ENCODE measurements around the gene TMEM131. TPM values are rescaled to one million over a fixed set of nuclear protein-coding genes. Genes with fewer than 3 reads are reported as not detected.
"Not testable (repeated sequence)": the region's sequence is repeated elsewhere in the genome, so short reads cannot be mapped to it uniquely, and the experiment has no call there.

Gene TMEM131
- total RNA-seq, 4 donors from 2014 or later: 24.1 to 44.6 (median 34.4) TPM

DNA sequence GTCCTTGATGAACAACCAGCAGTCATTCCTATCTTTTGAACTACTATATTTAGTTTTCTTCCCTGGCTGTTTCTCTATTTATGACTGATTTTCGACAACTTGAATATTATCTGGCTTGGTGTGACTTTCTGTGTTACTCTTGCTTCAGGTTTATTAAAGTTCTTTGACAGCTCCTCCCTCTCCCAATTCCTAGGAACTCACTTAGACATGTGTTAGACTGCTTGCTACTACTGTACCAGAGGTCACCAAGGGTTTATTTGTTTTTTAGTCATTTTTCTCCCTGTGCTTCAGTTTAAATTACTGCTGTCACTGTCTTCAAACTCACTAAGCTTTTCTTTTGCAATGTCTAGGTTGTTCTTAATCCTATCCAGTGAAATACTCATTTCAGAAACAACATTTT, 90.5 kb downstream of the TMEM131 start:
- TF ChIP-seq, protein P1, sequence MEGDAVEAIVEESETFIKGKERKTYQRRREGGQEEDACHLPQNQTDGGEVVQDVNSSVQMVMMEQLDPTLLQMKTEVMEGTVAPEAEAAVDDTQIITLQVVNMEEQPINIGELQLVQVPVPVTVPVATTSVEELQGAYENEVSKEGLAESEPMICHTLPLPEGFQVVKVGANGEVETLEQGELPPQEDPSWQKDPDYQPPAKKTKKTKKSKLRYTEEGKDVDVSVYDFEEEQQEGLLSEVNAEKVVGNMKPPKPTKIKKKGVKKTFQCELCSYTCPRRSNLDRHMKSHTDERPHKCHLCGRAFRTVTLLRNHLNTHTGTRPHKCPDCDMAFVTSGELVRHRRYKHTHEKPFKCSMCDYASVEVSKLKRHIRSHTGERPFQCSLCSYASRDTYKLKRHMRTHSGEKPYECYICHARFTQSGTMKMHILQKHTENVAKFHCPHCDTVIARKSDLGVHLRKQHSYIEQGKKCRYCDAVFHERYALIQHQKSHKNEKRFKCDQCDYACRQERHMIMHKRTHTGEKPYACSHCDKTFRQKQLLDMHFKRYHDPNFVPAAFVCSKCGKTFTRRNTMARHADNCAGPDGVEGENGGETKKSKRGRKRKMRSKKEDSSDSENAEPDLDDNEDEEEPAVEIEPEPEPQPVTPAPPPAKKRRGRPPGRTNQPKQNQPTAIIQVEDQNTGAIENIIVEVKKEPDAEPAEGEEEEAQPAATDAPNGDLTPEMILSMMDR (IDR thresholded peaks at IDR 0.05): no peak
- no peak for ATAC-seq (ENCODE audit: low FRiP score)
- no peak for DNase-seq (ENCODE audit: low spot score)

DNA sequence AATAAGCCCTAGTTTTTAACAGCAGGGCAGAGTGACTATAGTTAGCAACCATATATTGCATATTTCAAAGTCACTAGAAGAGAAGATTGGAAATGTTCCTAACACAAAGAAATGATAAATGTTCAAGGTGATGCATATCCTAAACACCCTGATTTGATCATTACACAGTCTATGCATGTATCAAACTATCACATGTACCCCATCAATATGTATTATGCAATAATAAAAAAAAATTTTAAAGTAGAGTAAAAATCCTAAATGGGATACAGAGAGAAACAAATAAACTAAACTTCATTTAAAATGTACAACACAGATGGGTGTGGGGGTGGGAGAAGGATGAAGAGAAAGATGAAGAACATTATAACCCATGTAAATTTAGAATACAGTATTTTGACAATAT, 93.9 kb downstream of the TMEM131 start:
- DNase-seq (ENCODE audit: low spot score): no peak
- ATAC-seq (ENCODE audit: low FRiP score): no peak
- TF ChIP-seq, protein P1 (IDR thresholded peaks at IDR 0.05): no peak

DNA sequence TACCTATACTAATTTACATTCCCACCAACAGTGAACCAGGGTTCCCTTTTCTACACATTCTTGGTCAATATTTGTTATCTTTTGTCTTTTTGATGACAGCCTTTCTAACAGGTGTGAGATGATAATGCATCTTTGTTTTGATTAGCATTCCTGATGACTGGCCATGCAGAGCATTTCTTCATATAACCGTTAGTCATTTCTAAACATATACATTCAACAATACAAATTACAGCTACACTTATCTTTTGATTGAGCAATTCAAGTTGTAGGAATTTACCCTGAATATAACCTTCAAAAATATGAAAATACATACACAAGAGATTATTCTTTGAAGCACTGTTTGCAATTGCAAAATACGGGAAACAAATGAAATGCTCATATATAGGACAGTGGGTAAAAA, 94.9 kb downstream of the TMEM131 start:
- DNase-seq (ENCODE audit: low spot score): no peak
- TF ChIP-seq, protein P1 (IDR thresholded peaks at IDR 0.05): no peak

DNA sequence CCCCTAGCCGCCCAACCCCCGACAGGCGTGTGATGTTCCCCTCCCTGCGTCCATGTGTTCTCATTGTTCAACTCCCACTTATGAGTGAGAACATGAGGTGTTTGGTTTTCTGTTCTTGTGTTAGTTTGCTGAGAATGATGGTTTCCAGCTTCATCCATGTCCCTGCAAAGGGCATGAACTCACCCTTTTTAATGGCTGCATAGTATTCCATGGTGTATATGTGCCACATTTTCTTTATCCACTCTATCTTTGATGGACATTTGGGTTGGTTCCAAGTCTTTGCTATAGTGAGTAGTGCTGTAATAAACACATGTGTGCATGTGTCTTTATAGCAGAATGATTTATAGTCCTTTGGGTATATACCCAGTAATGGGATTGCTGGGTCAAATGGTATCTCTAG, 102.7 kb downstream of the TMEM131 start:
- not testable (repeated sequence) for ATAC-seq (ENCODE audit: low FRiP score); DNase-seq (ENCODE audit: low spot score)

More for the DNA sequence above, 94.9 kb downstream of the TMEM131 start:
- no peak for ATAC-seq (ENCODE audit: low FRiP score)

DNA sequence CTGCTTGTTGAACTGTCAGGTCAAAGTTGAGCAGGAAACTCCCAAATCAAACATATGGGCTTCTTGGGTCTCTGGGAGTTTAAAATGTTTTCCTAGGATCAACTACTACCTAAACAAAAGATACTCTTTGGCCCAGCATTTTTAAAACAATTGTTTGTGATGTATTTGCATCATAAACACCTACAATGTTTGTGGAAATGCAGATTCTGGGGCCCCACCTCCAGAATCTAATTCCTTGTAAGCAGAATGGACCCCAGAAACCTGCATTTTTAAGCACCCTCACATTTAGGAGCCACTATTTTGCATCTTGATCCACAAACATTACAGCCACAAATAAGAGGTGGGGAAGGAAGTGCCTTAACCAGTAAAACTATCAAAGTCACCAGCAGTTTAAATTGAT, 104.1 kb downstream of the TMEM131 start:
- TF ChIP-seq, protein P1 (IDR thresholded peaks at IDR 0.05): no peak
- DNase-seq (ENCODE audit: low spot score): no peak
- no peak for ATAC-seq (ENCODE audit: low FRiP score)

DNA sequence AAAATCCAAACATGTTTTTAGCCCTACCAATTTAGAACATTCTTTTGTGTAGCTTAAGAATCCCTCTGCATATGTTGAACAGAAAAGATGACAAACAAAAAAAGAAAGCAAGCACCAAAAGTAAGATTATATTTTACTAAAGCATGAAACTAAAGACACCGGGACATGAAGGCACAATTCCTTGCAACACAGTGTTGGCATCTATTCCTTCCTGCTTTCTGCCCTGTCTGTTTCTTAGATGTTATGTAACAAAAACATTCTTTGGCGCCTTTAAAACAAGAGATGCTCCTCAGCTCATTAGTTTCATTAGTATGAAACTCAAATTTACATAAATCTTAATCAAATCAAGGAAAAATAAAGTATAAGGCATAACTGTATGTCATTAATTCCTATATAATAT, 106.6 kb downstream of the TMEM131 start:
- ATAC-seq (ENCODE audit: low FRiP score): no peak
- TF ChIP-seq, protein P1 (IDR thresholded peaks at IDR 0.05): no peak

DNA sequence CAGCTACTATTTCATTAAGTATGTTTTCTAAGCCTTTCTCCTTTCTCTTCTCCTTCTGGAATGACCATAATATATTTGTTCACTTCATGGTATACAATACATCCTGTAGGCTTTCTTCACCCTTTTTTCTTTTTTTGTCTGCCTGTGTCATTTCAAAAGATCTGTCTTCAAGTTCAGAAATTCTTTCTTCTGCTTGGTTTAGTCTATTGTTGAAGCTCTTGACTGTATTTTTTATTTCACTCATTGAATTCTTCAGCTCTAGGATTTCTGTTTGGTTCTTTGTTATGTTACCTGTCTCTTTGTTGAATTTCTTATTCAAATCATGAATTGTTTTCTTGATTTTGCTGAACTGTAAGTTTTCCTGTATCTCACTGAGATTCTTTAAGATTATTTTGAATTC, 109.9 kb downstream of the TMEM131 start:
- TF ChIP-seq, protein P1 (IDR thresholded peaks at IDR 0.05): no peak
- DNase-seq (ENCODE audit: low spot score) (no peak), ATAC-seq (ENCODE audit: low FRiP score) (no peak)

More for the DNA sequence above, 106.6 kb downstream of the TMEM131 start:
- DNase-seq (ENCODE audit: low spot score): no peak

DNA sequence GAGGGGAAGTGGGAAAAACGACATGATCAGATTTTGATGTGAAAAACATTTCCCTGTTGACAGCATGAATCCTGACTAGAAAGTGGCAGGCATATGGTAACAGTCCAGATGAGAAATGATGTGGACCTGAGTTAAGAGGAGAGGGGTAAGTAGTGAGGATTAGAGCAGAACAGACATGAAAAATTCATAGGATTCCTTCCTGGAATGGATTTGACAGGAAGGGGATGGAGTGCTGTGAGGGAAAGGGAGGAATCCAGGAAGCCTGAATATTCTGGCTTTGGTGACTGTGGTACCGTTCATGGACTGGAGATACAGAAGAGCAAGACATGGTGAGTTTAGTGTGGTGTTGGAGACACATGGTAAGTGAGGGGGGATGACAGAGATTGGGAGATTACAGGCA, 115.4 kb downstream of the TMEM131 start:
- TF ChIP-seq, protein P1 (IDR thresholded peaks at IDR 0.05): no peak
- no peak for DNase-seq (ENCODE audit: low spot score)
- no peak for ATAC-seq (ENCODE audit: low FRiP score)

Measured in omental fat pad (tissue), 4 donors.